Epithelial cell of proximal tubule (primary cell): ENCODE data around the gene OTOGL. TPM values are rescaled to one million over a fixed set of nuclear protein-coding genes. Genes with fewer than 3 reads are reported as not detected.
"Not testable (repeated sequence)": the region's sequence is repeated elsewhere in the genome, so short reads cannot be mapped to it uniquely, and the experiment has no call there.

Experiments
- DNase-seq: peaks from one replicate; pipeline ENCODE4 v3.0.0-alpha.2; 2011; ENCODE audit warnings: low read depth
- H3K4me3 ChIP-seq: 2 replicates; pipeline ENCODE4 v1.5.1; 2011; ENCODE audit warnings: low read depth, mild to moderate bottlenecking, low read length
- total RNA-seq: library from RNA; depleted of rRNA; stranded (reverse); fragments of >200 nt; gene quantifications from 2 replicates; pipeline ENCODE4 v1.2.3, GENCODE V29; 2015
- TF ChIP-seq, protein P1 (sequence below): conservative IDR thresholded peaks from 2 replicates; pipeline ENCODE4 v1.5.1; 2012; ENCODE audit warnings: low read depth, mild to moderate bottlenecking, low read length

Gene OTOGL
- total RNA-seq, 1 donor from 2014 or later: not detected

DNA sequence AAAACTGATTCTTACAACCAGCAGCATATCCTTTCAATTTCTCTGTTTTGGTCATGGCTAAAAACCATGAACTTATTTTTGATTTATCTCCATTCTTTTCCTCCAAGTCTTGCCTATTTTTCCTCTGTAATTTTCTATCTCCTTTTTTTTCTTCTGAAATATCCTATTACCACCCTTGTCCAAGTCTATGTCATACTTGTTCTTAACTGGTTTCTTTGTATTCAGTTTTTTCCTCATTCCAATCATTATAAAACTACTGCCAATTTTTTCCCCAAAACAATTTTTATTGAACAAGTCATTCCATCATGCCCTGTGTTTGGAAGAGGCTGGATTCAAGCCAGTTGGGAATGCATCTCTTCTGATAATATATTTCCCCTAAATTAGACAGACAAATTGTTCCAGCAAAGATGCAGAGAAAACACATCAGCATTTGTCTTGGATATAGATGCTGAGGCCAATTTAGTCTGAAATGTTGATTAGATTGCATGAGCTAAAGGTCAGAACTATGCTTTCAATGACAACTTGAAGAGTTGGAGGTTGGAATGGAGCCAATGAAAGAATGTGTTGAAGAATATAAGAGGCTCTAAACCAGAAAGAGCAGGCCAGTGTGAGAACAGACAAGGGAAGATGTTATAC, 30.7 kb downstream of the OTOGL start:
- no peak overlapping the region for H3K4me3 ChIP-seq
- DNase-seq: no peak
- TF ChIP-seq, protein P1, sequence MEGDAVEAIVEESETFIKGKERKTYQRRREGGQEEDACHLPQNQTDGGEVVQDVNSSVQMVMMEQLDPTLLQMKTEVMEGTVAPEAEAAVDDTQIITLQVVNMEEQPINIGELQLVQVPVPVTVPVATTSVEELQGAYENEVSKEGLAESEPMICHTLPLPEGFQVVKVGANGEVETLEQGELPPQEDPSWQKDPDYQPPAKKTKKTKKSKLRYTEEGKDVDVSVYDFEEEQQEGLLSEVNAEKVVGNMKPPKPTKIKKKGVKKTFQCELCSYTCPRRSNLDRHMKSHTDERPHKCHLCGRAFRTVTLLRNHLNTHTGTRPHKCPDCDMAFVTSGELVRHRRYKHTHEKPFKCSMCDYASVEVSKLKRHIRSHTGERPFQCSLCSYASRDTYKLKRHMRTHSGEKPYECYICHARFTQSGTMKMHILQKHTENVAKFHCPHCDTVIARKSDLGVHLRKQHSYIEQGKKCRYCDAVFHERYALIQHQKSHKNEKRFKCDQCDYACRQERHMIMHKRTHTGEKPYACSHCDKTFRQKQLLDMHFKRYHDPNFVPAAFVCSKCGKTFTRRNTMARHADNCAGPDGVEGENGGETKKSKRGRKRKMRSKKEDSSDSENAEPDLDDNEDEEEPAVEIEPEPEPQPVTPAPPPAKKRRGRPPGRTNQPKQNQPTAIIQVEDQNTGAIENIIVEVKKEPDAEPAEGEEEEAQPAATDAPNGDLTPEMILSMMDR: no peak

DNA sequence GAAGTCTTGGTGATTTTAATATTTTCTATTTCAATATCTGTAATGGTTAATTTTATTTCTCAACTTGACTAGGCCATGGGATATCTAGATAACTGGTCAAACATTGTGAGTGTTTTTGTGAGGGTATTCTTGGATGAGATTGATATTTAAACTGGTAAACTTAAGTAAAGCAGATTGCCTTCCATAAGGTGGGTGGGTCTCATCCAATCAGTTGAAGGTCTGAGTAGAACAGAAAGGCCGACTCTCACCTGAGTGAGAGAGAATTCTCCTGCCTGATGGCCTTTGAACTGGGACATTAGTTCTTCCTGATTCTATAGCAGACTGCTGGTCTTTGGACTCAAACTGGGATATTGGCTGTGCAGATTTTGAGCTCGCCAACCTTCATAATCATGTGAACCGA, 36.3 kb downstream of the OTOGL start:
- TF ChIP-seq, protein P1: no peak
- DNase-seq: no peak
- H3K4me3 ChIP-seq: no peak overlapping the region

DNA sequence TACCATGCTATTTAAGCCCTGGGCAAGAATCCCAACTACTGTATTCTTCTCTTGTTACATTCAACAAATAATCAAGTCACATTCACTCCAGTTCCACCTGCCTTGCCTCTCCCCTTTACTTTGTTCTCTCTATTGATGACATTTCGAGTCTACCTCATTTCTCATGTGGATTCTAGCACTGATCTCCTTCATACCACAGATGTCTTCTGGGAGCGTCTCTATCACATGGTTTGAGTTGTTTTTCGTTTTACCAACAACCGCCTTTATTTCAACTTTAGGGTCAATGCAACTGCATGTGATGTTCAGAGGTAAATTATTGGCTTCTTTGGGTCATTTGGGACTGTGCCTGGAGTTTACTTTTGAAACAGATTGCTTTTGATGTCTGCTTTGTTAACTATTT, 40.7 kb downstream of the OTOGL start:
- no peak for DNase-seq
- TF ChIP-seq, protein P1: no peak

DNA sequence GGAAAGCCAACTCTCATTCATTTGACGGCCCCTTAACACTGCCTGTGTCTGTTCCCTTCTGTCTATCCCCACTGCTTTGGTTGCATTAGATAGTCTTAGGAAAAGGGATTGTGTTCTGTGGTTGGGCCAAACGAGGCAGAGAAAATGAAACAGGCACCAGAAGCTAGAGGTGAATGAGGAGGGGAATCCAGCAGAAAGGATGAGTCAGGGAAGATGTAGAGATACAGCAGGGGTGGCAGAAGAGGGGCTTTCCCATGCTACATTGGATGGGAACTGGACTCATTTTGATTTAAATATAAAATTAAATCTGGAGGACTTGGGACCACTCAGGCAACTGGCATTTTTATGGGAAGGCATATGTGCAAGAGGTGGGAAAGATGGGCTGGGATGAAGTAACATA, 43.3 kb downstream of the OTOGL start:
- DNase-seq: no peak
- TF ChIP-seq, protein P1: no peak
- no peak overlapping the region for H3K4me3 ChIP-seq

More for the DNA sequence above, 40.7 kb downstream of the OTOGL start:
- H3K4me3 ChIP-seq: no peak overlapping the region

DNA sequence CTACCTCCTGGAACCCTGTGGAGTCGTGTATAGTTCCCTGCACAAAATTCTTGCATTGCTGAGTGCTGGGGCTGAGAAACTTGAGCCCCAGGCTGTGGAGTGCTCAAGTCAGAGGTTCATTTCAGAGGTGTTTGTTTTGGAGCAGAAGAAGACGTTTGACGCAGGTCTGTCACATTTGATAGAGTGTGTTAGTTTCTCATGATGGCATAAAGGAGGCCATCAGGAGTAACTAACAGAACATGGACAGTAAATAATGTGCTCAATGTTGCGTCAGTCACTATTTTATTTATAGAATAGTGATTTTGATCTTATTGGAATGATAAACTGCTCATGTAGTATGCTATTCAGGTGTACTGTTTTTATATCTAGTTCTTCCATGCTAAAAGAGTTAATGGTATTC, 44.2 kb downstream of the OTOGL start:
- TF ChIP-seq, protein P1: no peak
- DNase-seq: no peak
- H3K4me3 ChIP-seq: no peak overlapping the region

DNA sequence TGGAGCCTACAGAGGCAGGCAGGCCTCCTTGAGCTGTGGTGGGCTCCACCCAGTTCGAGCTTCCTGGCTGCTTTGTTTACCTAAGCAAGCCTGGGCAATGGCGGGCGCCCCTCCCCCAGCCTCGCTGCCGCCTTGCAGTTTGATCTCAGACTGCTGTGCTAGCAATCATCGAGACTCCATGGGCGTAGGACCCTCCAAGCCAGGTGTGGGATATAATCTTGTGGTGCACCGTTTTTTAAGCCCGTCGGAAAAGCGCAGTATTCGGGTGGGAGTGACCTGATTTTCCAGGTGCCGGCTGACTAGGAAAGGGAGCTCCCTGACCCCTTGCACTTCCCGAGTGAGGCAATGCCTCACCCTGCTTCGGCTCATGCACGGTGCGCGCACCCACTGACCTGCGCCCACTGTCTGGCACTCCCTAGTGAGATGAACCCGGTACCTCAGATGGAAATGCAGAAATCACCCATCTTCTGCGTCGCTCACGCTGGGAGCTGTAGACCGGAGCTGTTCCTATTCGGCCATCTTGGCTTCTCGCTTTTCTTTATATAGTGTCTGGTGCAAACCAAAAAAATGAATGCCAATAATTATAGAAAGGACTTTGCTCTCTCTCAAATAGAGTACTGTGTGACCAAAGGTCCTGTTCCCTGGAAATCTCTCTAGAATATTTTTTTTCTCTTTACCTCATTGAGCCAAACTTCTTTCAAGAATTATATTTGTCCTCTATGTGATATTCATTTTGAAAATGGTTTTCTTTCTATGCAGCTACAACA, 50.4 kb downstream of the OTOGL start:
- not testable (repeated sequence) for DNase-seq, H3K4me3 ChIP-seq

DNA sequence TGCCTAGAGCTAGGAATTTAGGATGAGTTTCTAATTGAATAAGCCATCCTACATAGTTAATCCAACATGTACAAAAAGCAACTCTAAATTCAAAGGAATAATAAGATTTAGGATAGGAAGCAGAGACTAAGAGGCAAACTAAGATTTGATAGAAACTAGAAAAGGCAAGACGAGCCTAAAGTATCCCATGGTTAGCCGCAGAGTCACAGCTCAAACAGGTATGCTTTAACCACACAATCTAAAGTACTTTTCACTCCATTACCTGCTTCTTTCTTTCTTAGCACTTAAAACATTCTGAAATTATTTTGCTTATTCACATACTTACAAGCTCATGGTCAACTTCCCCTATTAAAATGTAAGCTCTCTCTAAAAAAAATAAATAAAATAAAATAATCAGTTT, 51.8 kb downstream of the OTOGL start:
- DNase-seq: no peak
- H3K4me3 ChIP-seq: no peak overlapping the region
- TF ChIP-seq, protein P1: no peak
